Spinal cord (tissue), 10 donors: Measurements from ENCODE around the gene AUTS2. TPM values are rescaled to one million over a fixed set of nuclear protein-coding genes. Genes with fewer than 3 reads are reported as not detected.

Experiments used
- DNase-seq, 6 donors: peaks; one replicate each; pipeline versions ENCODE4 v3.0.0 to v3.0.0-alpha.2; 2013 to 2015; ENCODE audit warnings: low spot score in 6 of 6, low read depth in 4 of 6
- H3K27ac ChIP-seq: one replicate; pipeline ENCODE4 v1.5.1; 2013; ENCODE audit warnings: low read depth, low read length, control low read depth
- H3K27me3 ChIP-seq: one replicate; pipeline ENCODE4 v1.6.1; 2013; ENCODE audit warnings: low read length; ENCODE audit not compliant: control insufficient read depth, insufficient read depth
- H3K36me3 ChIP-seq: one replicate; pipeline ENCODE4 v1.6.1; 2013; ENCODE audit warnings: low read length; ENCODE audit not compliant: control insufficient read depth, insufficient read depth
- H3K4me1 ChIP-seq: one replicate; pipeline ENCODE4 v1.6.1; 2013; ENCODE audit warnings: low read length; ENCODE audit not compliant: control insufficient read depth, insufficient read depth
- H3K4me3 ChIP-seq: one replicate; pipeline ENCODE4 v1.5.1; 2013; ENCODE audit warnings: low read depth, low read length, control low read depth
- H3K9me3 ChIP-seq: one replicate; pipeline ENCODE4 v1.6.1; 2013; ENCODE audit warnings: low read length; ENCODE audit not compliant: control insufficient read depth, insufficient read depth
- WGBS: methylation state at CpG from one replicate; pipeline ENCODE4 v1.1.5; 2013; ENCODE audit warnings: missing lambda C conversion rate; ENCODE audit not compliant: insufficient coverage; 5-methylcytosine and 5-hydroxymethylcytosine counted together
- polyA plus RNA-seq, 2 donors: library from polyadenylated mRNA; unstranded; fragments of 120-200 nt; gene quantifications; one replicate each; pipeline ENCODE4 v1.2.1, GENCODE V29; 2013; ENCODE audit not compliant: insufficient read length in 2 of 2
- total RNA-seq, 2 donors: library from RNA; depleted of rRNA in 1 of 2; stranded (reverse); fragments of 120-200 nt in 1 of 2; fragments of >200 nt in 1 of 2; gene quantifications; one replicate each; pipeline versions ENCODE4 v1.2.3 to v1.2.4, GENCODE V29; 2013 to 2014
- donor health status: healthy.

AUTS2 gene
- total and polyA plus RNA-seq, 4 donors = 56.2 to 214 (median 135) TPM

DNA sequence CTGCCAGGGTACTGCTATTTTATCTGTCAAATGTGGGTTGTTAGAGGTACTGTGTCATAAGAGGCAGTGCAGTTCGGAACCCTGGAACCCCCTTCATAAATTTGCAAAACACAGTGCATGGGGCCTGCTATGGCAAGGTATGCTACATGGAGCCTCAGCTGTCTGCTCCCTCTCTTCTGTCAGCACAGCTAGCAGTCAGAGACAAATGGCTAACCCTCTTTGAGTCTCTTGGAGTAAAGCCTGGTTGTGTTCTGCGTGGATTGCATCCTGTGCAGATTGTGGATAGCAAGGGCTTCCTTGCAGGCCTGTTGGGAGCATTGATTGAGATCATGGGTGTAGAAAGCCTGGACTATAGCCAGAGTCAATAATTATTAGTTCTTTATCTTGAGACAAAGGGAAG lies 397.8 kb downstream of the AUTS2 start:
- Histone ChIP-seq H3K36me3 (no peaks in the 10 kb centered on the region), H3K4me1 (peaks cover 16% of the 10 kb centered on the region), H3K4me3 (no peak overlapping the region), H3K27me3 (no peaks in the 10 kb centered on the region), H3K9me3 (no peaks in the 10 kb centered on the region), H3K27ac (no peak overlapping the region)
- DNase-seq = peak in 2 of 6 donors; percentile 42 to 52
- 80% methylated on average over 1 of the region's 2 CpGs for WGBS

DNA sequence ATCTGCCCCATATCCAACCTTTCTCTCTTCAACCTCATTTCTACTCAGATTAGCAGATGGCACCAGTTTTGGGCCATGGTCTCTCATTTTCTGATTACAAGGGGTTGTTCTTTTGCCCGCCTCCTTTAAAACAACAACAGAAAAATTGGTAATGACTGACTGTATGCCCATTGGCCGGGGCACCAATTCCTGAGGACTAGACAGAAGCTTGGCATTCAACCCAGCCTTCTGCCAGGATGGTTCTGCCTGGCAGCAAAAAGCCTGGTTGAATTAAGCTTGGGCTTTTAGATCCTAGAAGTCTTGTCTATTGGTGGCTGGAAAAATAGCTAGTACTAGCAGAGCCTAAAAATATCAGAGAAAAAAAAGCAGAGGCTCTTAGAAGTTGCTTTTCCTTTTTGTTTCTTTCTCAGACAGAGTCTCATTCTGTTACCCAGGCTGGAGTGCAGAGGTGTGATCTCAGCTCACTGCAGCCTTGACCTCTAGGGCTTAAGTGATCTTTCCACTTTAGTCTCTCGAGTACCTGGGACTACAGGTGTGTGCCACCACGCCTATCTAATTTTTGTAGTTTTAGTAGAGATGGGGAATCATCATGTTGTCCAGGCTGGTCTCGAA lies 402.6 kb downstream of the AUTS2 start:
- no peak overlapping the region for H3K4me3 ChIP-seq
- H3K9me3 ChIP-seq = no peaks in the 10 kb centered on the region
- WGBS = 88% methylated on average over 5 of the region's 5 CpGs
- no peaks in the 10 kb centered on the region for H3K36me3 ChIP-seq
- no peak overlapping the region for H3K27ac ChIP-seq
- peak in 2 of 6 donors; percentile 39 to 88 for DNase-seq
- no peaks in the 10 kb centered on the region for H3K27me3 ChIP-seq
- peaks cover 6% of the 10 kb centered on the region for H3K4me1 ChIP-seq

DNA sequence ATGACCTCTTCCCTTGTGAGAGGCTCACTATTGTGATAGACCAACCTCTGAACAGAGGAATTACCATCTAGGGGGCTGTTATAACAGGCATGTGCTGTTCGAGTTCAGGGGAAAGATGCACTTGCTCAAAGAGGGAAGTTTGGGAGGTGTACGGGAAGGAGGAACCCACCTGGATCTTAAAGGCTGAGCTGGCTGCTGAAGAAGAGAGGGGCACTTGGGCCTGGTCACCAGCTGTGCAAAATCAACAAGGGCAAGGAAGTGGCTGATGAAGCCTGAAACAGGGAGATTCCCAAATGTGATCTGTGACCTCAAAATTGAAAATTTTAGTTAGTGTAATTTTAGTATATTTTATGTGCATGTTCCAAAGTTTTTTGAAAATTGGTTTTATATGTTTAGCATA lies 407.2 kb downstream of the AUTS2 start:
- H3K4me1 ChIP-seq = peaks cover 6% of the 10 kb centered on the region
- 72% methylated on average over 2 of the region's 2 CpGs for WGBS
- no peaks in the 10 kb centered on the region for H3K36me3 ChIP-seq
- H3K27me3 ChIP-seq = no peaks in the 10 kb centered on the region
- H3K4me3 ChIP-seq = no peak overlapping the region
- DNase-seq = no peak
- no peak overlapping the region for H3K27ac ChIP-seq
- no peaks in the 10 kb centered on the region for H3K9me3 ChIP-seq

DNA sequence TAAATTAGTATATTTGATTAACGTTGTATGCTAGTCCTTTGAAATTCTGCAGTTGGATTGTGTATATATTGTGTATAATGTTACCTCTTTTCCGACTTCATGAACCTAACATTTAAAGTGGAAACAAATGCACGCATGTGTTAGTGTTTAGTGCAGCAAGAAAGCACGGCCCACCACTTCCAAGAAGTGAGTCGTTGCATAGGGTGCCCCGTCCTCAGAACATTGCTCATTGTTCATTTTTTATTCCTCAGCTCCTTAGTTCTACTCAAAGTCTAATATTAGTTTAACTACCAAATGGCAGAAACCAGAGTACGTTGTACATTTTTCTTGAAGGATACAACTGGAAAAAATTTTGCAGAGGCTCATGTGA lies 407.6 kb downstream of the AUTS2 start:
- no peak overlapping the region for H3K27ac ChIP-seq
- H3K4me3 ChIP-seq = no peak overlapping the region
- H3K4me1 ChIP-seq = peaks cover 4% of the 10 kb centered on the region
- H3K27me3 ChIP-seq = no peaks in the 10 kb centered on the region
- no peaks in the 10 kb centered on the region for H3K9me3 ChIP-seq
- H3K36me3 ChIP-seq = no peaks in the 10 kb centered on the region
- WGBS = 69% methylated on average over 3 of the region's 7 CpGs
- DNase-seq = no peak

DNA sequence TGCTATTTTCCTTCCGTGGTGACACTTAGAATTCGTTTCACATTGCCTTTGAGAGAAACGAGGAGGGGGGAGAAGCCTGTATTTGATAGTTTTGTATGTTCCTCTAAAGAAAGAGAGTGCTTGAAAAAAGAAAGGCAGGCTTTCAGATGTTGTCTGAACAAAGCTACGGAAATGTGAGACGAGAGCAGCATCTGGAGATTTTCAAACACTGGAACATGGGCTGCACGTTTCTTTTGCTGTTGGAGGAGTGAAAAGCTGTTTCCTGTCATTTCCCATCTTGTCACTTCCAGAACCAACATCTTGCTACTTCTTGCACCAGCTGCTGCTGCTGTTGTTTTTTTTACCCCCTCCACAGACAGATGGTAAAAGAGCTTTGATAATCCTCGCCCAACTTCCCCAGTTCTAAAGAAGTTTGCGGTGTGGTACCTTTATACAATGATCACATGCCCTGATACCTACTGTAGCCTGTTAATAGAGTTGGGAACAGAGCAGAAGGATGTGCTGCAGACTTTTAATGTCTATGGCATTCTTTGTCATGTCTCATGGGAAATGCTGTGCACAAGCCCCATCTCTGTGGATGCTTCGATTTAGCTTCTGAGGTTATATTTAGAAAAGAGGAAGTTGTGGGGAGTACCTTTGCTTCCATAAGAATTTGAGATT lies 408.1 kb downstream of the AUTS2 start:
- peak in 2 of 6 donors; percentile 46 to 56 for DNase-seq
- no peak overlapping the region for H3K4me3 ChIP-seq
- WGBS = 24% methylated on average over 6 of the region's 9 CpGs

DNA sequence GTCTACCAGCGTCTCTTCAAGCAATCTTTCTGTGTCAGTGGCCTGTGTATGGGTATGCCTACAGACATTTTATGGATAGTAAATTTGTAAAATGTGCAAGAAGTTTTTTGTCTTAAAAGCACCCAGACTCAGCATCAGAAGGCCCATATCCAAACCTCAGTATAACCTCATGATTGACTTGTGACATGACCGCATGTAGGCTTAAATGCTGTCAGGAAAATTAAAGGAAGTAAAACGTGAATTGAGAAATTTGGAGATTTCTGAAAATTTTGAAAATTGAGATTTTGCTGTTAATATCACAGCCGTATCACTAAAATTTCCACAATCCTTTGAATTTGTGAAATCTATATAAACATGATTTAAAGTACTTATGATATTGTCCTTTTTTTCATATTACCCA lies 410.2 kb downstream of the AUTS2 start:
- Histone ChIP-seq H3K27ac (no peak overlapping the region), H3K36me3 (no peaks in the 10 kb centered on the region), H3K27me3 (no peaks in the 10 kb centered on the region), H3K4me3 (no peak overlapping the region), H3K4me1 (no peaks in the 10 kb centered on the region), H3K9me3 (no peaks in the 10 kb centered on the region)
- no CpG with 5 or more reads among the region's 4 CpGs for WGBS
- no peak for DNase-seq

More for the DNA sequence above, 408.1 kb downstream of the AUTS2 start:
- no peaks in the 10 kb centered on the region for H3K4me1 ChIP-seq
- no peaks in the 10 kb centered on the region for H3K36me3 ChIP-seq
- H3K9me3 ChIP-seq = no peaks in the 10 kb centered on the region
- no peak overlapping the region for H3K27ac ChIP-seq
- H3K27me3 ChIP-seq = no peaks in the 10 kb centered on the region

DNA sequence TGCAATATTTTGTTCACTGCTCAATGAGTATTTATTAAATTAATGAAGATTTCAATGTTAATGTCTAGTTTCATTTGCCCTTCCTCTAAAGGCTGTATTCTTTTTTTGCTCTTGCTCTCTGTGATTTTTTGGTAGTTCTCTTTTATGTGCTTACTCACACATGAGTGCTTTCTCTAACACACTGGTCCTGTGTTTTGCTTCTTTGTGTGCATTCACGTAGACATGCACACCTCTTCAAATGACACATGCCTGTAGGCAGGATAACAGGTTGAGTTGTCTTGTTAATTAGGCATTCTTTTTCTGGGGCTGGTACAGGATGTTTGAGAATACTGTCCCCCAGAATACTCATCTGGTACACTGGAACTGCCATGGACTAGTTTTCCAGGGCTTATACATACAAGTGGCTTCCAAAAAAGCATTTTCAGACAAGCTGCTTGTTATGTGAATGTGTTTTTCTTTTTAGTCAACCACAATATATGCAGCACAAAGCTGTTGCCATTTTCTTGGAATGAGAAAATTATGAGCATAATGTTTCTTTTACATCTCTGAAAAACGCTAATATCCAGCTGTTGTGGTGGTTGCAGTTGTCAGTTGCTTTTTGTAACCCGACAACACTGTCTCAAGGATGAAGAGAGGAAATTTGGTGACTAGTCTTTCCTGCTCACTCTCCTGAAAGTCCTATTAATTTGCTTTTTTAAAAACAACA lies 416.4 kb downstream of the AUTS2 start:
- H3K27ac ChIP-seq = no peak overlapping the region
- H3K9me3 ChIP-seq = no peaks in the 10 kb centered on the region
- H3K27me3 ChIP-seq = no peaks in the 10 kb centered on the region
- H3K4me3 ChIP-seq = no peak overlapping the region
- DNase-seq = peak in 2 of 6 donors; percentile 35 to 60
- WGBS = 80% methylated on average over 1 of the region's 3 CpGs
- no peaks in the 10 kb centered on the region for H3K4me1 ChIP-seq
- no peaks in the 10 kb centered on the region for H3K36me3 ChIP-seq

DNA sequence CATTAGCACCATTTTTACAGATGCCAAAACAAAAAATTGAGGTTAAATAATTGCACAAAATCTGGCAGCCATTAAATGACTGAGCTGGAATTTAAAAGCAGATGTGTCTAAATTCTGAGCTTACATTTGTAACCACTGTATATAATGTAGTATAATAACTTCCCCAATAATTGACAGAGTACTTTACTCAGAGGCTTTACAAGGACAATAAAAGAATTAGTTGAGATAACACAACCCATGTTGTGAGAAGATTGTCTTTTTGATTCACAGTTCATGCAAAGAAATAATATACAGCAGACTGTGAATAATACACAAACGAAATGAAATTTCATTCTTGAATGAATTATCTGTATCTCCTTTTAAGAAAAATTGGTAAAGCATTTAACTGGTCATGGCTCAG lies 417.1 kb downstream of the AUTS2 start:
- no peak for DNase-seq
- no peaks in the 10 kb centered on the region for H3K36me3 ChIP-seq
- no peaks in the 10 kb centered on the region for H3K4me1 ChIP-seq
- H3K27me3 ChIP-seq = no peaks in the 10 kb centered on the region
- WGBS = no CpG with 5 or more reads among the region's 1 CpG
- H3K9me3 ChIP-seq = no peaks in the 10 kb centered on the region
- no peak overlapping the region for H3K4me3 ChIP-seq
- H3K27ac ChIP-seq = no peak overlapping the region

DNA sequence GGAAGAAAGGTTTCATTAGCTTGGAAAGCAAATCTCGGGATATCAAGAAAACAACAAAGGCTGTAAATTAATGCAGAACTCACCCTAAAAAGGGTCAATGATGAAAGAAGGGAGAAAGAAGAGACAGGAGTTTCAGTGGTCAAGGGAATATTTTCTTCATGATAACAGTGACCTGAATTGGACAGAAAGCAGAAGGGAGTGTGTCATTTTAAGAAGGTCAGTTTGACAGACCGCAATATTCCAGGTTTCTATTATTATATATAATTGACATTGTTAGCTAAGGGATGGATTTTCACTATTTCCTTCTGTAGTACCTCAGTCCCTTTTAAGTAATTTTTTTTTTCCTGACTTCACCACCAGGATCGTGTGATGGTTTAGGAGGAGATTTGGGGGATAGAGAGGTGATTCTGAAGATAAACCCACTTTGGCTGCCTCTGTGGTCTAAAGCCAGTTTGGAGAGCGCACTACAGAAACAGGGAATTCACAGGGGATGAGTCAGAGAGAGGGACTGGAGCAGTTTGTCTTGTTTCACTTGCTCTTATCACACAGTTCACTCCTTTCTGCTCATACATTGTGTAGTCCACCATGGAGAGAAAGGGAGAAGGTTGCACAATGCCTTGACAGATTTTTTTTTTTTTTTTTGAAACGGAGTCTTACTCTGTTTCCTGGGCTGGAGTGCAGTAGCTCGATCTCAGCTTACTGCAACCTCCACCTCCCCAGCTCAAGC lies 417.9 kb downstream of the AUTS2 start:
- Histone ChIP-seq H3K4me3 (no peak overlapping the region), H3K27ac (no peak overlapping the region), H3K9me3 (no peaks in the 10 kb centered on the region), H3K4me1 (no peaks in the 10 kb centered on the region), H3K36me3 (no peaks in the 10 kb centered on the region), H3K27me3 (no peaks in the 10 kb centered on the region)
- WGBS = no CpG with 5 or more reads among the region's 6 CpGs
- DNase-seq = no peak
